Vagina (tissue), 2 donors: ENCODE measurements around the gene DENND5B.

Source experiments
- POLR2A ChIP-seq, 2 donors: fragments of 450-650 bp; IDR thresholded peaks; one replicate each; pipeline ENCODE4 v1.6.1; 2017; ENCODE audit warnings: antibody characterized with exemption in 2 of 2, mild to moderate bottlenecking in 2 of 2, moderate library complexity in 2 of 2
- TF ChIP-seq, protein P1 (sequence below), 3 experiments: fragments of 450-650 bp in 2 of 3; fragments of 200-600 bp in 1 of 3; sonication (generic) in 1 of 3; IDR thresholded peaks; one replicate each; pipeline ENCODE4 v1.5.1; 2017 to 2019; ENCODE audit warnings: antibody characterized with exemption in 3 of 3, mild to moderate bottlenecking in 2 of 3, moderate library complexity in 2 of 3

DNA sequence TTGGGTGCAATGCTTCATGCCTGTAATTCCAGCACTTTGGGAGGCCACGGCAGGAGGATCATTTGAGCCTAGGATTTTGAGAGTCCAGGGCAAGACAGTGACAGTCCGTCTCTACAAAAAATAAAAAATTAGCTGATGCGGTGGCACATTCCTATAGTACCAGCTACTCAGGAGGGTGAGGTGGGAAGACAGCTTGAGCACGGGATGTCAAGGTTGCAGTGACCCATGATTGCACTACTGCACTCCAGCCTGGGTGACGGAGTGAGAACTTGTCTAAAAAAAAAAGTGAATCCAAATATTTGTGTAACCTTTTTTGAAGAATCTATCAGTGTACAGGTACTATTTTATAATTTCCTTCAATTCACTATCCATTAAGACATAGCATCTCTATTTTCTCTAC is 112.5 kb downstream of the DENND5B start:
- TF ChIP-seq, protein P1, sequence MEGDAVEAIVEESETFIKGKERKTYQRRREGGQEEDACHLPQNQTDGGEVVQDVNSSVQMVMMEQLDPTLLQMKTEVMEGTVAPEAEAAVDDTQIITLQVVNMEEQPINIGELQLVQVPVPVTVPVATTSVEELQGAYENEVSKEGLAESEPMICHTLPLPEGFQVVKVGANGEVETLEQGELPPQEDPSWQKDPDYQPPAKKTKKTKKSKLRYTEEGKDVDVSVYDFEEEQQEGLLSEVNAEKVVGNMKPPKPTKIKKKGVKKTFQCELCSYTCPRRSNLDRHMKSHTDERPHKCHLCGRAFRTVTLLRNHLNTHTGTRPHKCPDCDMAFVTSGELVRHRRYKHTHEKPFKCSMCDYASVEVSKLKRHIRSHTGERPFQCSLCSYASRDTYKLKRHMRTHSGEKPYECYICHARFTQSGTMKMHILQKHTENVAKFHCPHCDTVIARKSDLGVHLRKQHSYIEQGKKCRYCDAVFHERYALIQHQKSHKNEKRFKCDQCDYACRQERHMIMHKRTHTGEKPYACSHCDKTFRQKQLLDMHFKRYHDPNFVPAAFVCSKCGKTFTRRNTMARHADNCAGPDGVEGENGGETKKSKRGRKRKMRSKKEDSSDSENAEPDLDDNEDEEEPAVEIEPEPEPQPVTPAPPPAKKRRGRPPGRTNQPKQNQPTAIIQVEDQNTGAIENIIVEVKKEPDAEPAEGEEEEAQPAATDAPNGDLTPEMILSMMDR (IDR thresholded peaks at IDR 0.05): no peak
- TF ChIP-seq POLR2A (IDR thresholded peaks at IDR 0.05): no peak
